OCI-LY1 (cell line): Measurements from ENCODE around the gene SPAG17.

ENCODE experiments used
- H2AFZ ChIP-seq: fragments of 200-600 bp; sonication (generic), shearing (Covaris generic); 2 replicates; pipeline ENCODE4 v1.6.0; 2014; ENCODE audit warnings: antibody characterized with exemption, mild to moderate bottlenecking, low read length
- H3F3A ChIP-seq: fragments of 200-600 bp; sonication (generic), shearing (Covaris generic); 2 replicates; pipeline ENCODE4 v1.6.0; 2014; ENCODE audit warnings: mild to moderate bottlenecking, antibody characterized with exemption, low read length, moderate library complexity; ENCODE audit not compliant: insufficient read depth
- H3K27ac ChIP-seq: fragments of 200-600 bp; sonication (generic); 2 replicates; pipeline ENCODE4 v1.5.1; 2014; ENCODE audit warnings: low read length, mixed run types, mild to moderate bottlenecking, low read depth; ENCODE audit not compliant: poor library complexity, severe bottlenecking
- H3K27me3 ChIP-seq: fragments of 200-600 bp; sonication (generic); 2 replicates; pipeline ENCODE4 v1.6.0; 2014; ENCODE audit warnings: antibody characterized with exemption, mild to moderate bottlenecking, low read length, moderate library complexity; ENCODE audit not compliant: insufficient read depth
- H3K36me3 ChIP-seq: fragments of 200-600 bp; sonication (generic); 2 replicates; pipeline ENCODE4 v1.6.1; 2014; ENCODE audit warnings: mild to moderate bottlenecking, antibody characterized with exemption, low read length, moderate library complexity, mixed read lengths; ENCODE audit not compliant: insufficient read depth
- H3K4me1 ChIP-seq: fragments of 200-600 bp; sonication (generic); 2 replicates; pipeline ENCODE4 v1.5.1; 2014; ENCODE audit warnings: mild to moderate bottlenecking, low read length, moderate library complexity; ENCODE audit not compliant: insufficient read depth, severe bottlenecking
- H3K4me2 ChIP-seq: fragments of 200-600 bp; sonication (generic), shearing (Covaris generic); 2 replicates; pipeline ENCODE4 v1.6.1; 2014; ENCODE audit warnings: low read length
- H3K4me3 ChIP-seq: fragments of 200-600 bp; sonication (generic); 2 replicates; pipeline ENCODE4 v1.5.1; 2014; ENCODE audit warnings: low read length, low read depth, mild to moderate bottlenecking, mixed read lengths; ENCODE audit not compliant: poor library complexity, severe bottlenecking
- H3K79me2 ChIP-seq: fragments of 200-600 bp; shearing (Covaris generic); 2 replicates; pipeline ENCODE4 v1.6.1; 2016; ENCODE audit warnings: mixed run types, low read length, mixed read lengths; ENCODE audit not compliant: insufficient read depth
- H3K9ac ChIP-seq: fragments of 200-600 bp; sonication (generic), shearing (Covaris generic); 2 replicates; pipeline ENCODE4 v1.6.1; 2014; ENCODE audit warnings: mild to moderate bottlenecking, low read length, mixed read lengths
- H3K9me2 ChIP-seq: fragments of 200-600 bp; sonication (generic), shearing (Covaris generic); 2 replicates; pipeline ENCODE4 v1.6.1; 2014; ENCODE audit warnings: low read depth, mild to moderate bottlenecking, low read length, mixed read lengths
- H3K9me3 ChIP-seq: fragments of 200-600 bp; shearing (Covaris generic); 2 replicates; pipeline ENCODE4 v1.6.1; 2014; ENCODE audit warnings: low read length, mixed read lengths
- H4K20me1 ChIP-seq: fragments of 200-600 bp; sonication (generic), shearing (Covaris generic); 2 replicates; pipeline ENCODE4 v1.6.0; 2016; ENCODE audit warnings: mild to moderate bottlenecking, low read length; ENCODE audit not compliant: insufficient read depth
- EZH2 ChIP-seq: fragments of 200-600 bp; sonication (generic), shearing (Covaris generic); IDR thresholded peaks from 2 replicates; pipeline ENCODE4 v1.8.0; 2017; ENCODE audit warnings: borderline replicate concordance, mixed run types, mild to moderate bottlenecking, antibody characterized with exemption, low read length, moderate library complexity, mixed read lengths
- TF ChIP-seq, protein P1 (sequence below): fragments of 200-600 bp; sonication (generic), shearing (Covaris generic); IDR thresholded peaks from 2 replicates; pipeline ENCODE4 v1.5.1; 2017; ENCODE audit warnings: mild to moderate bottlenecking, antibody characterized with exemption, low read length, moderate library complexity, mixed read lengths

SPAG17 gene

DNA sequence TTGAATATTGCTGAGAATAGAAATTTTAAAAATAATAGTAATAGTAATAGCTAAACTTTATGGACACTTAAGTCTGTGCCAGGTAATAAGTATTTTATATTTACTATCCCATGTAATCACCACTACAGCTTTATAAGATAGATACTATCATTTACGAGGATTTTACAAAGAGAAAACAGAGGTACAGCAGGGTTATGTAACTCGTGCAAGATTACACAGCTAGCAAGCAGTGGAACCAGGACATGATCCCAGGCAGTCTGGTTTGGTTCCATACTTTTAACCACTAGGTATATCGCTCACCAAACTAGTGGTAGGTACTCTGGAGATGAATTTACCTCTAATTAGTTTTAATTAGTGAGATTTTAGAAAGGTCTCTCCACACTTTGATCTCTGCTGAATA is 42.5 kb downstream of the SPAG17 start:
- H3K9me2 ChIP-seq: no peaks in the 10 kb centered on the region
- no peak overlapping the region for H3K4me3 ChIP-seq
- H3K9ac ChIP-seq: no peak overlapping the region
- no peak overlapping the region for H2AFZ ChIP-seq
- TF ChIP-seq EZH2: no peak
- TF ChIP-seq, protein P1, sequence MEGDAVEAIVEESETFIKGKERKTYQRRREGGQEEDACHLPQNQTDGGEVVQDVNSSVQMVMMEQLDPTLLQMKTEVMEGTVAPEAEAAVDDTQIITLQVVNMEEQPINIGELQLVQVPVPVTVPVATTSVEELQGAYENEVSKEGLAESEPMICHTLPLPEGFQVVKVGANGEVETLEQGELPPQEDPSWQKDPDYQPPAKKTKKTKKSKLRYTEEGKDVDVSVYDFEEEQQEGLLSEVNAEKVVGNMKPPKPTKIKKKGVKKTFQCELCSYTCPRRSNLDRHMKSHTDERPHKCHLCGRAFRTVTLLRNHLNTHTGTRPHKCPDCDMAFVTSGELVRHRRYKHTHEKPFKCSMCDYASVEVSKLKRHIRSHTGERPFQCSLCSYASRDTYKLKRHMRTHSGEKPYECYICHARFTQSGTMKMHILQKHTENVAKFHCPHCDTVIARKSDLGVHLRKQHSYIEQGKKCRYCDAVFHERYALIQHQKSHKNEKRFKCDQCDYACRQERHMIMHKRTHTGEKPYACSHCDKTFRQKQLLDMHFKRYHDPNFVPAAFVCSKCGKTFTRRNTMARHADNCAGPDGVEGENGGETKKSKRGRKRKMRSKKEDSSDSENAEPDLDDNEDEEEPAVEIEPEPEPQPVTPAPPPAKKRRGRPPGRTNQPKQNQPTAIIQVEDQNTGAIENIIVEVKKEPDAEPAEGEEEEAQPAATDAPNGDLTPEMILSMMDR: no peak
- no peaks in the 10 kb centered on the region for H3K27me3 ChIP-seq
- H4K20me1 ChIP-seq: no peaks in the 10 kb centered on the region
- no peak overlapping the region for H3K27ac ChIP-seq
- H3K9me3 ChIP-seq: no peaks in the 10 kb centered on the region
- H3K4me2 ChIP-seq: no peak overlapping the region
- H3K36me3 ChIP-seq: no peaks in the 10 kb centered on the region
- H3K4me1 ChIP-seq: no peaks in the 10 kb centered on the region
- no peaks in the 10 kb centered on the region for H3K79me2 ChIP-seq
- H3F3A ChIP-seq: no peaks in the 10 kb centered on the region

DNA sequence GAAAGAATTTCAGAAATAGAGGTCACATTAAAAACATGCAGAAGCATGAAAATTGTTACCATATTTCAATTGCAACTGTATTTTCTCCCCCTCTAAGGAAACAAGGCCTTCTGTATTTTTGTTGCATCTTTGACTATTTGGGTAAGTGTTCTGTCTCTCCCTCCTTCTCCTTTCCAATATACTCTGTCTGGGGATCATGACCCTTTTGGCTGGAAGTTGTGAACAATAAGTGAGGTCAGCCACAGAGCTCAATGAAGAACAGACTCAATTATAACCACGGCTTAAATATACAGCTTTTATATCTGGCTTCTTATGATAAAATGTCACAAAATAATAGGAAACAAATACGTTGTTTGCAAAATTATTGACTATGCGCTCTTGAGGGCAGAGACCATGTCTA is 47.1 kb downstream of the SPAG17 start:
- Histone ChIP-seq H3K9me2 (no peaks in the 10 kb centered on the region), H3K9ac (no peak overlapping the region), H3K27ac (no peak overlapping the region), H3K79me2 (no peaks in the 10 kb centered on the region), H3K4me2 (no peak overlapping the region), H4K20me1 (no peaks in the 10 kb centered on the region), H3K9me3 (no peaks in the 10 kb centered on the region), H3K4me1 (no peaks in the 10 kb centered on the region), H3F3A (no peaks in the 10 kb centered on the region), H3K4me3 (no peak overlapping the region), H3K27me3 (no peaks in the 10 kb centered on the region), H3K36me3 (no peaks in the 10 kb centered on the region), H2AFZ (no peak overlapping the region)
- TF ChIP-seq, protein P1: no peak
- no peak for TF ChIP-seq EZH2

DNA sequence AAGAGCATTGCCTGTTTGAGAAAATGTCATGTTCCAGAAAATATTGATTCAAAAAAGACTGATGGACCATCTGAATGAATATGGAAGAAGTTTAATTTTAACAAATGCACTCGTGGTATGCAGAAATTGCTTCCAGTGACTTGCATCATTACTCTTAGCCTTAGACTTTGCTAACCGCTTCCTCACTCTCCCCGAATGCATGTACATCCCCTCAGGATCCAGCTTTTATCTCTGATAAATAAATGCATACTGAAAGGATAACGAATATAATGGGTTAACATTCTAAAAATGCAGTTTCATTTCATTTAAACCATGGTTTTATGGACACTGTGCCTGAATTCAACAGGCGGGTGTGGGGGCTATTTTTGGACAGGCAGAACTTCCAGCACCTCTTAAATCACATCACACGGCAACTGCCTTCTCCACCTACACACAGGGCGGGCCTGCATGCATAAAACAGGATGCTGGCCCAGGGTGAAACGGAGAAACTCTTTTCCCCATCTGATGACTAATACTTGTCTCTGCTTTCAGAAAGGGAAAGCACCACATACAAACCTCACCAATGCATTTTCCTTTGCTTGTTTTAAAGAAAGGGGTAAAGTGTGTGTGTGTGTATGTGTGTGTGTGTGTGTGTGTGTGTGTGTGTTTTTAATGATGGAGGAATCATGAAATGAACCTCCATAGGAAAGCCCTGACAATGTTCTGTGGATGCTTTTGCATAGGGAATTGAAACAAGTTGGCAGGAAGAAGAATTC is 48.7 kb downstream of the SPAG17 start:
- Histone ChIP-seq H3K4me1 (no peaks in the 10 kb centered on the region), H3K79me2 (no peaks in the 10 kb centered on the region), H3K4me2 (no peak overlapping the region), H3K36me3 (no peaks in the 10 kb centered on the region), H3K27me3 (no peaks in the 10 kb centered on the region), H3F3A (no peaks in the 10 kb centered on the region), H2AFZ (no peak overlapping the region), H3K9ac (no peak overlapping the region), H3K4me3 (no peak overlapping the region), H3K9me3 (no peaks in the 10 kb centered on the region), H3K27ac (no peak overlapping the region), H4K20me1 (no peaks in the 10 kb centered on the region), H3K9me2 (no peaks in the 10 kb centered on the region)
- TF ChIP-seq, protein P1: no peak
- no peak for TF ChIP-seq EZH2
